K562 (cell line): ENCODE measurements around the gene NUDT6. TPM values are rescaled to one million over a fixed set of nuclear protein-coding genes. Genes with fewer than 3 reads are reported as not detected.
A peak's percentile ranks its signal among the peaks of the same experiment; 100 is the strongest.

Source experiments
- DACH1 ChIP-seq: fragments of 450-650 bp; IDR thresholded peaks from 2 replicates; pipeline ENCODE4 v1.6.1; 2018; ENCODE audit not compliant: partially characterized antibody
- EHMT2 ChIP-seq: fragments of 450-650 bp; IDR thresholded peaks from 2 replicates; pipeline ENCODE4 v1.6.1; 2018; ENCODE audit warnings: antibody characterized with exemption
- EP300 ChIP-seq: IDR thresholded peaks from 2 replicates; pipeline ENCODE4 v1.6.1; 2012; ENCODE audit warnings: low read length, improper control_type of control experiment
- FIP1L1 ChIP-seq: fragments of 200-400 bp; formaldehyde crosslinking; IDR thresholded peaks from 2 replicates; pipeline ENCODE4 v1.6.1; 2018; ENCODE audit warnings: mild to moderate bottlenecking, low read depth, low read length; ENCODE audit not compliant: poor library complexity, severe bottlenecking
- FUS ChIP-seq: fragments of 200-400 bp; formaldehyde crosslinking; optimal IDR thresholded peaks from 2 replicates; pipeline ENCODE3; 2017; ENCODE audit warnings: low read depth, low read length
- JUN ChIP-seq, 2 experiments: sonication (generic) in 1 of 2; formaldehyde crosslinking in 1 of 2; IDR thresholded peaks; 2 replicates each; pipeline versions ENCODE4 v1.6.1 to v1.8.0; 2012 to 2022; ENCODE audit warnings: borderline replicate concordance in 2 of 2, mild to moderate bottlenecking in 2 of 2, improper control_type of control experiment in 1 of 2, low read depth in 1 of 2, low read length in 1 of 2, missing genetic modification reagents in 1 of 2
- NFXL1 ChIP-seq: fragments of 450-650 bp; formaldehyde crosslinking; IDR thresholded peaks from 2 replicates; pipeline ENCODE4 v1.4.0; 2021; ENCODE audit warnings: mild to moderate bottlenecking
- TRIM24 ChIP-seq, 2 experiments: fragments of 450-650 bp; IDR thresholded peaks; 2 replicates each; pipeline ENCODE4 v1.6.1; 2016
- U2AF2 ChIP-seq: fragments of 200-400 bp; formaldehyde crosslinking; optimal IDR thresholded peaks from 2 replicates; pipeline ENCODE3; 2017; ENCODE audit warnings: low read depth, mild to moderate bottlenecking, low read length
- ZEB2 ChIP-seq: fragments of 450-650 bp; IDR thresholded peaks from 2 replicates; pipeline ENCODE4 v1.6.1; 2016
- ZKSCAN1 ChIP-seq: fragments of 150-350 bp; IDR thresholded peaks from 2 replicates; pipeline ENCODE4 v1.6.1; 2016; ENCODE audit warnings: low read depth, low read length
- ZNF224 ChIP-seq: sonication (generic); formaldehyde crosslinking; IDR thresholded peaks from 2 replicates; pipeline ENCODE4 v1.8.0; 2022; ENCODE audit warnings: mild to moderate bottlenecking, missing genetic modification reagents
- polyA plus RNA-seq, 8 experiments: library from polyadenylated mRNA; depleted of rRNA in 4 of 8; stranded (reverse) in 5 of 8; unstranded in 3 of 8; fragments of >200 nt; fragmentation: Nextera tagmentation in 2 of 8; fragmentation: Illumina TruSeq in 1 of 8; extraction: Ambion mirVana in 2 of 8; extraction: Trizol in 1 of 8; gene quantifications; 2 replicates each; pipeline versions ENCODE4 v1.2.1 to v1.2.3, GENCODE V29; 2011 to 2014; ENCODE audit warnings: inconsistent platforms in 1 of 8, missing spikeins in 1 of 8
- total RNA-seq, 7 experiments: library from RNA; depleted of rRNA in 6 of 7; stranded (reverse); fragments of >200 nt in 6 of 7; fragmentation: Illumina TruSeq in 2 of 7; extraction: Trizol in 2 of 7; gene quantifications; 2 replicates each; pipeline versions ENCODE4 v1.2.1 to v1.2.3, GENCODE V29; 2011 to 2021; ENCODE audit warnings: low replicate concordance in 1 of 7
- TF ChIP-seq, protein P1 (sequence below): sonication (generic); formaldehyde crosslinking; IDR thresholded peaks from 2 replicates; pipeline ENCODE4 v1.8.1; 2022; ENCODE audit warnings: missing genetic modification reagents
- TF ChIP-seq, protein P2 (sequence below): IDR thresholded peaks from 3 replicates; pipeline ENCODE4 v1.6.1; 2011; ENCODE audit warnings: borderline replicate concordance, mild to moderate bottlenecking; ENCODE audit not compliant: insufficient read length, insufficient read depth
- TF ChIP-seq, protein P3 (sequence below): fragments of 450-650 bp; formaldehyde crosslinking; conservative IDR thresholded peaks from 2 replicates; pipeline ENCODE4 v1.4.0; 2022; ENCODE audit warnings: mild to moderate bottlenecking, missing genetic modification characterization
- TF ChIP-seq, protein P4 (sequence below): fragments of 250-450 bp; sonication (Bioruptor Pico); IDR thresholded peaks from 2 replicates; pipeline ENCODE4 v1.8.0; 2022; ENCODE audit warnings: moderate library complexity, mild to moderate bottlenecking, inconsistent platforms
- TF ChIP-seq, protein P5 (sequence below): sonication (generic); formaldehyde crosslinking; IDR thresholded peaks from 2 replicates; pipeline ENCODE4 v1.8.0; 2022; ENCODE audit warnings: mild to moderate bottlenecking, missing genetic modification reagents
- TF ChIP-seq, protein P6 (sequence below), 2 experiments: fragments of 450-650 bp in 1 of 2; sonication (generic) in 1 of 2; formaldehyde crosslinking; conservative IDR thresholded peaks; 2 replicates each; pipeline versions ENCODE4 v1.4.0 to v1.8.1; 2020 to 2022; ENCODE audit warnings: mild to moderate bottlenecking in 1 of 2, missing genetic modification reagents in 1 of 2
- TF ChIP-seq, protein P7 (sequence below): sonication (generic); formaldehyde crosslinking; IDR thresholded peaks from 2 replicates; pipeline ENCODE4 v1.8.0; 2022; ENCODE audit warnings: missing genetic modification reagents, mild to moderate bottlenecking, borderline replicate concordance

The NUDT6 gene
- total and polyA plus RNA-seq, 9 of the 15 experiments (the other 6 are each of a cell fraction or from before 2014, with no cell fraction given), result 9.4 to 18.1 (median 13.4) TPM

DNA sequence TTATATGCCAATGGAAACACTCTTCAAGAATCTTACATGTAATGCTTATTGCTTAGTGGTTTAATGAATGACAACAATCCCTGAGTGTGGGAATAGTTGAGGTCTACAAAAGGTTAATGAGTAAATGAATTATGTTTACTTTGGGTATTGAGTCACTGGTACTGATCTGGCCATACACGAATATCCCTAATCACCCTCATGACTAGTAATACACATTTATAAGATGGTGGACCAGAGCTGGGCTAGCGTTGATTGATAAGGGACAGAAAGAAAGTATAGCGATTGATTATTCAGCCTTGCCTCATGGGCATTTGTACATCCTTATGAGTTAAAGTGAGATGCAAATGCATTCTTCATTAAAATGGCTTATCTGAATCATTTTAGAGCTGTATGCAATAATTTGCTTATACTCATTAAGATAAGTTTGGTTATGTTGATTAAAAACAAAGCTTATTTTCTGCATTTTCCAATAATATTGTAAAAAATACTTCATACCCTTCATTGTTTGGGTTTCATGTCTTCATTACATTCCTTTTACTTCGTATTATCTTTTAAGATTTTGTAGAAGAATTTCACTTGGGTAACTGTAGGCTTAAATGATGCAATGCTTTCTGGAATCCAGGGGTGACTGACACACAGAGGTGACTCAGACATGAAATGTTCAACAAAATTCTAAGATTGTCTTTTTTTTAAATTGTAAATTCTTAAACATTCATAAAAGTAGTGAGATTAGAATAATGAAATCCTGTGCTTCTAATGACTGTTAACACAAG, 48.4 kb downstream of the NUDT6 start (continued):
- TF ChIP-seq, protein P1, sequence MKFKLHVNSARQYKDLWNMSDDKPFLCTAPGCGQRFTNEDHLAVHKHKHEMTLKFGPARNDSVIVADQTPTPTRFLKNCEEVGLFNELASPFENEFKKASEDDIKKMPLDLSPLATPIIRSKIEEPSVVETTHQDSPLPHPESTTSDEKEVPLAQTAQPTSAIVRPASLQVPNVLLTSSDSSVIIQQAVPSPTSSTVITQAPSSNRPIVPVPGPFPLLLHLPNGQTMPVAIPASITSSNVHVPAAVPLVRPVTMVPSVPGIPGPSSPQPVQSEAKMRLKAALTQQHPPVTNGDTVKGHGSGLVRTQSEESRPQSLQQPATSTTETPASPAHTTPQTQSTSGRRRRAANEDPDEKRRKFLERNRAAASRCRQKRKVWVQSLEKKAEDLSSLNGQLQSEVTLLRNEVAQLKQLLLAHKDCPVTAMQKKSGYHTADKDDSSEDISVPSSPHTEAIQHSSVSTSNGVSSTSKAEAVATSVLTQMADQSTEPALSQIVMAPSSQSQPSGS (CRISPR knock-in tag), result no peak
- TF ChIP-seq TRIM24 (IDR thresholded peaks at IDR 0.05) (peak; percentile 84 to 90), NFXL1 (CRISPR knock-in tag) (no peak), FUS (no peak), U2AF2 (no peak), FIP1L1 (no peak), ZNF224 (no peak), JUN (IDR thresholded peaks at IDR 0.05; ENCODE audit: borderline replicate concordance, low read depth, low read length) (peak; percentile 79), JUN (CRISPR knock-in tag; IDR thresholded peaks at IDR 0.05; ENCODE audit: borderline replicate concordance) (no peak), ZEB2 (no peak), ZKSCAN1 (no peak), EHMT2 (no peak), EP300 (no peak), DACH1 (no peak)
- TF ChIP-seq, protein P2, sequence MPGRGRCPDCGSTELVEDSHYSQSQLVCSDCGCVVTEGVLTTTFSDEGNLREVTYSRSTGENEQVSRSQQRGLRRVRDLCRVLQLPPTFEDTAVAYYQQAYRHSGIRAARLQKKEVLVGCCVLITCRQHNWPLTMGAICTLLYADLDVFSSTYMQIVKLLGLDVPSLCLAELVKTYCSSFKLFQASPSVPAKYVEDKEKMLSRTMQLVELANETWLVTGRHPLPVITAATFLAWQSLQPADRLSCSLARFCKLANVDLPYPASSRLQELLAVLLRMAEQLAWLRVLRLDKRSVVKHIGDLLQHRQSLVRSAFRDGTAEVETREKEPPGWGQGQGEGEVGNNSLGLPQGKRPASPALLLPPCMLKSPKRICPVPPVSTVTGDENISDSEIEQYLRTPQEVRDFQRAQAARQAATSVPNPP, result no peak
- TF ChIP-seq, protein P3, sequence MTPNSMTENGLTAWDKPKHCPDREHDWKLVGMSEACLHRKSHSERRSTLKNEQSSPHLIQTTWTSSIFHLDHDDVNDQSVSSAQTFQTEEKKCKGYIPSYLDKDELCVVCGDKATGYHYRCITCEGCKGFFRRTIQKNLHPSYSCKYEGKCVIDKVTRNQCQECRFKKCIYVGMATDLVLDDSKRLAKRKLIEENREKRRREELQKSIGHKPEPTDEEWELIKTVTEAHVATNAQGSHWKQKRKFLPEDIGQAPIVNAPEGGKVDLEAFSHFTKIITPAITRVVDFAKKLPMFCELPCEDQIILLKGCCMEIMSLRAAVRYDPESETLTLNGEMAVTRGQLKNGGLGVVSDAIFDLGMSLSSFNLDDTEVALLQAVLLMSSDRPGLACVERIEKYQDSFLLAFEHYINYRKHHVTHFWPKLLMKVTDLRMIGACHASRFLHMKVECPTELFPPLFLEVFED, result no peak
- TF ChIP-seq, protein P4, sequence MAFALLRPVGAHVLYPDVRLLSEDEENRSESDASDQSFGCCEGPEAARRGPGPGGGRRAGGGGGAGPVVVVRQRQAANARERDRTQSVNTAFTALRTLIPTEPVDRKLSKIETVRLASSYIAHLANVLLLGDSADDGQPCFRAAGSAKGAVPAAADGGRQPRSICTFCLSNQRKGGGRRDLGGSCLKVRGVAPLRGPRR, result no peak
- TF ChIP-seq, protein P5, sequence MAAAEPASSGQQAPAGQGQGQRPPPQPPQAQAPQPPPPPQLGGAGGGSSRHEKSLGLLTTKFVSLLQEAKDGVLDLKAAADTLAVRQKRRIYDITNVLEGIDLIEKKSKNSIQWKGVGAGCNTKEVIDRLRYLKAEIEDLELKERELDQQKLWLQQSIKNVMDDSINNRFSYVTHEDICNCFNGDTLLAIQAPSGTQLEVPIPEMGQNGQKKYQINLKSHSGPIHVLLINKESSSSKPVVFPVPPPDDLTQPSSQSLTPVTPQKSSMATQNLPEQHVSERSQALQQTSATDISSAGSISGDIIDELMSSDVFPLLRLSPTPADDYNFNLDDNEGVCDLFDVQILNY (CRISPR knock-in tag), result no peak
- TF ChIP-seq, protein P6, sequence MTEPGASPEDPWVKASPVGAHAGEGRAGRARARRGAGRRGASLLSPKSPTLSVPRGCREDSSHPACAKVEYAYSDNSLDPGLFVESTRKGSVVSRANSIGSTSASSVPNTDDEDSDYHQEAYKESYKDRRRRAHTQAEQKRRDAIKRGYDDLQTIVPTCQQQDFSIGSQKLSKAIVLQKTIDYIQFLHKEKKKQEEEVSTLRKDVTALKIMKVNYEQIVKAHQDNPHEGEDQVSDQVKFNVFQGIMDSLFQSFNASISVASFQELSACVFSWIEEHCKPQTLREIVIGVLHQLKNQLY (CRISPR knock-in tag; conservative IDR thresholded peaks at IDR 0.05), result no peak
- TF ChIP-seq, protein P7, sequence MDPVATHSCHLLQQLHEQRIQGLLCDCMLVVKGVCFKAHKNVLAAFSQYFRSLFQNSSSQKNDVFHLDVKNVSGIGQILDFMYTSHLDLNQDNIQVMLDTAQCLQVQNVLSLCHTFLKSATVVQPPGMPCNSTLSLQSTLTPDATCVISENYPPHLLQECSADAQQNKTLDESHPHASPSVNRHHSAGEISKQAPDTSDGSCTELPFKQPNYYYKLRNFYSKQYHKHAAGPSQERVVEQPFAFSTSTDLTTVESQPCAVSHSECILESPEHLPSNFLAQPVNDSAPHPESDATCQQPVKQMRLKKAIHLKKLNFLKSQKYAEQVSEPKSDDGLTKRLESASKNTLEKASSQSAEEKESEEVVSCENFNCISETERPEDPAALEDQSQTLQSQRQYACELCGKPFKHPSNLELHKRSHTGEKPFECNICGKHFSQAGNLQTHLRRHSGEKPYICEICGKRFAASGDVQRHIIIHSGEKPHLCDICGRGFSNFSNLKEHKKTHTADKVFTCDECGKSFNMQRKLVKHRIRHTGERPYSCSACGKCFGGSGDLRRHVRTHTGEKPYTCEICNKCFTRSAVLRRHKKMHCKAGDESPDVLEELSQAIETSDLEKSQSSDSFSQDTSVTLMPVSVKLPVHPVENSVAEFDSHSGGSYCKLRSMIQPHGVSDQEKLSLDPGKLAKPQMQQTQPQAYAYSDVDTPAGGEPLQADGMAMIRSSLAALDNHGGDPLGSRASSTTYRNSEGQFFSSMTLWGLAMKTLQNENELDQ, result no peak
